SU-DHL-6 (cell line): Measurements from ENCODE around the gene ACAP1.

ENCODE experiments used
- CTCF ChIP-seq: fragments of 200-600 bp; sonication (generic); IDR thresholded peaks from one replicate; pipeline ENCODE4 v1.5.1; 2017; ENCODE audit warnings: antibody characterized with exemption, mild to moderate bottlenecking, low read length, moderate library complexity; ENCODE audit not compliant: insufficient read depth, poor library complexity, severe bottlenecking
- EZH2phosphoT487 ChIP-seq: fragments of 200-600 bp; sonication (generic), shearing (Covaris generic); conservative IDR thresholded peaks from 2 replicates; pipeline ENCODE4 v1.6.1; 2018; ENCODE audit warnings: mild to moderate bottlenecking, antibody characterized with exemption, low read length, moderate library complexity, mixed read lengths

GRCh38 chr17:7374353-7374752 is 38.0 kb downstream of the ACAP1 start:
- TF ChIP-seq CTCF (no peak), EZH2phosphoT487 (no peak)
